NCI-H1694 treated with DMSO at 0.1 percent for 48 hours (cell line): Measurements from ENCODE around the gene HEMGN.
"Not testable (repeated sequence)": the region's sequence is repeated elsewhere in the genome, so short reads cannot be mapped to it uniquely, and the experiment has no call there.

Experiments used
- DNase-seq: peaks from one replicate; lab custom pipeline; 2025; lab: John Stamatoyannopoulos, UW

HEMGN gene

GRCh38 chr9:97964901-97965300 is 26.9 kb upstream of the HEMGN start:
- DNase-seq = no peak

- no peak for DNase-seq
Observed at GRCh38 chr9:97963232-97963631, 25.3 kb upstream of the HEMGN start.

GRCh38 chr9:97962575-97962974 is 24.6 kb upstream of the HEMGN start:
- no peak for DNase-seq

- no peak for DNase-seq
Observed at GRCh38 chr9:97962136-97962535, 24.2 kb upstream of the HEMGN start.

- DNase-seq = no peak
Observed at GRCh38 chr9:97961361-97961760, 23.4 kb upstream of the HEMGN start.

GRCh38 chr9:97960678-97961328 is 22.8 kb upstream of the HEMGN start:
- not testable (repeated sequence) for DNase-seq

- DNase-seq = no peak
Observed at GRCh38 chr9:97959585-97959984, 21.6 kb upstream of the HEMGN start.

GRCh38 chr9:97958812-97959511 is 21.0 kb upstream of the HEMGN start:
- no peak for DNase-seq

- no peak for DNase-seq
Observed at GRCh38 chr9:97956331-97956730, 18.4 kb upstream of the HEMGN start.

- peak; percentile 81 for DNase-seq
Observed at GRCh38 chr9:97954550-97954989, 16.6 kb upstream of the HEMGN start.

- not testable (repeated sequence) for DNase-seq
Observed at GRCh38 chr9:97950873-97951272, 12.9 kb upstream of the HEMGN start.

GRCh38 chr9:97947094-97947493 is 9.1 kb upstream of the HEMGN start:
- not testable (repeated sequence) for DNase-seq

- not testable (repeated sequence) for DNase-seq
Observed at GRCh38 chr9:97945470-97945869, 7.5 kb upstream of the HEMGN start.

GRCh38 chr9:97944612-97945011 is 6.6 kb upstream of the HEMGN start:
- DNase-seq = no peak

- no peak for DNase-seq
Observed at GRCh38 chr9:97943308-97943855, 5.4 kb upstream of the HEMGN start.

- no peak for DNase-seq
Observed at GRCh38 chr9:97941323-97941722, 3.4 kb upstream of the HEMGN start.

- no peak for DNase-seq
Observed at GRCh38 chr9:97940741-97941140, 2.8 kb upstream of the HEMGN start.

- DNase-seq = no peak
Observed at GRCh38 chr9:97940233-97940632, 2.3 kb upstream of the HEMGN start.

GRCh38 chr9:97936998-97937397 is 974 bp downstream of the HEMGN start:
- no peak for DNase-seq

GRCh38 chr9:97935276-97935675 is 2.7 kb downstream of the HEMGN start:
- no peak for DNase-seq

GRCh38 chr9:97934321-97935115 is 3.5 kb downstream of the HEMGN start:
- DNase-seq = peak; percentile 69

GRCh38 chr9:97933297-97933998 is 4.5 kb downstream of the HEMGN start:
- no peak for DNase-seq
